HG03280 (cell line): ENCODE measurements around the gene CD36.

Experiments
- ATAC-seq: cut with Tn5 transposase; IDR thresholded peaks from one replicate; pipeline ENCODE4 v1.9.1; 2021; ENCODE audit warnings: mild to moderate bottlenecking, moderate library complexity; ENCODE audit not compliant: unreplicated experiment

Gene CD36

DNA sequence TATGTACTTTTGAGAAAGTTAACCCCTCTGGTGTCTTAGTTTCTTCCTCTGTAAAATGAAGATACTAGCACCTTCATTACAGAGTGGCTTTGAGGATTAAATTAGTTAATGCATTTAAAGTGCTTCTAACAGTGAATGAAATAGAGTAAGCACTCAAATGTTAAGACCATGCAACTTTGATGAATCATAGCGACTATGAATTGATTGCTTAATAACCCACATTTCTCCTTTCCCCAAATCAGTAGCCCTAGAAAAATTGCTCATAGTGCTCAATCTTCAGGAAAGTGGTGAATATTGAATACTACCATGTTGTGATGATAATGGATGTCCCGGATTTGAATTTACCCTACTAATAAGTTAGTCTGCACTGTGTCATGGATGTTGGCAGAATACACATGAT is 48.1 kb downstream of the CD36 start:
- ATAC-seq = no peak

DNA sequence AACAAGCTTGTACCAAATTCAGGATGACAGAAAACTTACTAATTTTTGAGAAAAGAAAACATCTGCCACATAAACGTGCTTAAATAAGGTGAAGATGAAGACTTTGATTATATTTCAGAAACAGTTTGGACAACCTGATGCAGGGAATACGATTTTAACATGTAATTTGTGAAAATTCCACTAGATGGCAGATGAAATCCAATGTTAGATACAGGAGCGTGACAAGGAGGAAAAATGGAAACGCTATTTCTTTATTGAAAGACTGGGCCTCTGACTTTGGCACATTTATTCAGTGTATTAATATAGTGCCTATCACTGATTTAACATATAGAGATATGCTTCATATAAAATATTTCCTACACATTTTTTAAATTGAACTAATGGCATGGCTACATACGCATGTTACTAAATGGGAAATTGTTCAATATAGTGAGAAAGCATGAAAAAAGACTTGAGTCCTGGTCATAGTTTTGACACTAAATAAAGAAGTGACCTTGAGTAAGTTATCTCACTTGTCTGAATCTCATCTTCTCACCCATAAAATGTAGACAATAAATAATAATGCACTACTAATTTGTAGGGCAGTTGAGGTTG is 60.7 kb downstream of the CD36 start:
- no peak for ATAC-seq

DNA sequence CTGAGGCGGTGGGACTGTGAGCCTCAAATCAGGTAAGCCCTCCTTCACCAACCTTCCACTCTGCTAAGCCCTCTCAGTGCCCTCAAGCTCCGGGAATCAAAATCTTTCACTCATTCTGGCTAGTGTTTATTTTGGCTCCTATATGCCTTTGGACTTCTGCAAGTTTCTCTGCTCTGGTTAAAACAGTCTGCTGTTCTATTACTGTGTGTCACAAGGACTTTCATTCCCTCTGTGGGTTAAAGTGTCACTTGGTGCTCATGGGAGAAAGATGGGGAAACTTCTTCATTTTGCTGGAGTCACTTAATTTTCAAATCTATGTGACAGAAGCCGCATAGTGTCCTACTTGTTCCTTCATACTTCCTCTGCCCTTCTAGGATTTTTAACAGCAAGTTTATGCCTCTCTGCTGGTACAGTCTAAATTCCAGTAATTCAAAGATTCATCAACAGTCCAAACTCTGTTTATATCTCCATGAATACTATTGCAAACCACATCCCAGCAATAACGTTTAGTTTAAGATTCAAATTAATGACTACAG is 61.3 kb downstream of the CD36 start:
- ATAC-seq = no peak

DNA sequence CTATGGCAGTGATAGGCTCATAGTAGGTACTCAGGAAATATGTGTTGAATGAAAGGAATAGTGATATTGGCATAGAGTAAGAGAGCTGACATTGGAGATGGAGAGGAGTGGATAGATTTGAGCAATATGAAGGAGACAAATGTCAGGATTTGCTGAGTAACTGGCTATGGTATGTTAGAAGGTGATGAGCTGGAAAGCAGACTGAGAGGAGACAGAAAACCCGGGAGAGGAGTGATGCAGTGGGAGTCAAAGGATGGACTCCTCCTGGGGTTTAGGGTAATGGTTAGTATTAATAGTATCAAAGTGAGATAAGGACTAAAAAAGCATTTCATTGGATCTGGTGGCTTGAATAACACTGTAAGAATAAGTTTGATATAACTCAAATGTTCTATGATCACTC is 64.8 kb downstream of the CD36 start:
- no peak for ATAC-seq

DNA sequence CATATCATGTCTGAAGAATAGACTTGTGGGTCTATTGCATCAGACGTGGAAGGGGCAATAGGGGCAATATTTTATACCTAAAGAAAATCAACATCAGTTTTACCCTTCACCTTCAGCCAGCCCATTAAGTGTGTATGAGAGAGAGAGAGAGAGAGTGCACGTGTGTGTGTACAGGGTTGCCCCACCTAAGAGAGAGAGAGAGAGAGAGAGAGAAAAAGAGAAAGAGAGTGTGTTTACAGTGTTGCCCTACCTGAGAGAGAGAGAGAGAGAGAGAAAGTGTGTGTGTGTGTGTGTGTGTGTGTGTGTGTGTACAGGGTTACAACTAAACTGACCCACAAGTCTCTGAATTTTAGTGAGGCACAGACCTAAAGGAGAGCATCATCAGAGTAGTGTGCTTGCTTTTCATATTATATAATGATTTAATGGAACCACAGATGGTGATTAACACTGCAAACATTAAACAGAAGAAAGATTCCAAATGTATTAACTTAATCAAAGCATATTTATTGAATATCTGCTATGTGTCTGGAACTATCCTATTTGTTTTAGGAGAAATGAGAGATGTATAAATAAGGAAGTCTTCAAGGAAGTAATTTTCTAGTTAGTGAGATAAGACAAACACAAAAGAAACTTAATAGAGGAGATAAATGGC is 66.8 kb downstream of the CD36 start:
- ATAC-seq = no peak

DNA sequence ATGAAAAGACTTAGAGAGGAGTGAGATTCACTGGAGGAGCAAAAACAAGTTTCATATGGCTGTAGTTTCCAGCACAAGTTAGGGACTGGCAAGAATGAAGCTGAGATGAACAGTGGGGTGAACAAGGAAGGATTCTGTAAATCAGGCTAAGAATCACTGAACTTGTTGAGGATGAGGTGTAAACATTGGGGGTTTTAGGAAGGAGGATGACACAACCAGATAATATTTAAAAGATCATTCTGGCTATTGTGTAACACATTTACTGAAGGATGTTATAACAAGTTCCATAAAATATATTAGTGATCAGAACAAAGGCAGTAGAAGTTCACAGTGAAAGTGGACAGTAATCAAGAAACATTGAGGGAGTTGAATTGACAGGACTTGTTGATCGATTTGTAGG is 68.9 kb downstream of the CD36 start:
- ATAC-seq = no peak

DNA sequence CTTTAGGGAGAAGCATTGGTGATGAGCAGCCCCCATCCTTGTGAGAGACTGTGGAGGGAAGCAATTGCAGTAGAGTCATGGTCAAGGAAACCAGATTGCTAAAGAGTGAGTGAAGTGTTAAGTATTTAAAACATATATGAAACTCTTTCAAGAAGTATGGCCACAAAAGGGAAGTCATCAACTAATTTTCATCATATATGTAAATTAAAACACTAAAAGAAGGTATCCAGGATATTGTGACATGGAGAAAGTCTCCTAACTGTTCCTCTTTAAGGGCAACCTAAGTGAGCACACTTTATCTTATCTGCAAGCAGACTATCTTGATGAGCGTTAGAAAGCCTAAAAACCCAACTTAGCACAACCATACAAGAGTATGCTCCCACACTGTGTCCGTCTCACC is 69.7 kb downstream of the CD36 start:
- no peak for ATAC-seq

DNA sequence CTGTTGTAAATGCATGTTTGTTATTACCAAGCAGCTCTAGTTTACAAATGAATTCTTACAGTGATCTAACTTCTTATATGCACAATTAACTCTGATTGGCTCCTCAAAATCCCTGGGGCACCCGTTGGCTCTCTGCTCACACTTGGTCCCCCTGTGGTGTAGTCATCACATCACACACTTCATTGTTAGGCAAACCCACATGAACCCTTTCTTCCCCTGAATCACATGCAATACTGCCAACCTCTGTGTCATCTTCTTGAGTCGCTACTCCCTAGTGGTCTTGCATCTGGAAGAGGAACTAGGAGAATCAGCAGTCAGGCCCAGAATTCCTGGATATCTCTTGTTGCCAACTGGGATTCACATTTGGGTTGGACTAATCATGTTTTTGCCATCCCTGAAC is 73.1 kb downstream of the CD36 start:
- ATAC-seq = no peak

DNA sequence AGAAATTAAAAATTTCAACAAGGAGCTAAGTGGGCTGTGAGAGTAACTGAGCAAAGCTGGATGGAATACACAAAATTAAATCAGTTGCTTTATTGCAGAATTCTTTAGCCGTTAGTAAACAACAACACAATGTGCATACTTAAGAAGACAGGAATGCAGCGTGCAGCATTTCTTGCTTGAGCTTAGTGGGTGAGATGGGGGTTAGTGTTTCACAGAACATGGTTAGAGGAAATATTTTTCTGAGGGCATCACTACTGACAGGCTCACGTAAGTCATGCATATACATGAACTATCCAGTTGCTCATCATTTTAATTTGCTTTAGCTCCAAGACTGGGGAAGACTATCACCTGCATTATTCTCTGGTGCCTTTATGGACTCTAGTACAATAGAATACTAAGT is 80.8 kb downstream of the CD36 start:
- ATAC-seq = no peak

DNA sequence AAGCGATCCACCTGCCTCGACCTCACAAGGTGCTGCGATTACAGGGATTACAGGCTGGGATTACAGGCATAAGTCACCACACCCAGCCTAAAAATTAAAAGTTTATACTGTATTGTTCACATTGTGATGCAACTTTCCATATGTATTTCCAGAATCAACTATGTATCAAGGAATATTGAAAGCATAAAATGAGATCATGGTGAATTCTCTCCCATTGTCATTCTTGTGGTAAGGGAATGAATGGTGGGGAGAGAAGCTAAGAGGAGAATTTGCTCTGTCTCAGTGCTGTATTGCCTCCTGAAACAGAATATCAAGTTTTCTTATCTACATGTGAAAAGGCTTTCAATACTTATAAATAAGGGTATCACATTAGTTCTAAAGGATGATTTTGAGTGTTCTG is 81.7 kb downstream of the CD36 start:
- no peak for ATAC-seq

DNA sequence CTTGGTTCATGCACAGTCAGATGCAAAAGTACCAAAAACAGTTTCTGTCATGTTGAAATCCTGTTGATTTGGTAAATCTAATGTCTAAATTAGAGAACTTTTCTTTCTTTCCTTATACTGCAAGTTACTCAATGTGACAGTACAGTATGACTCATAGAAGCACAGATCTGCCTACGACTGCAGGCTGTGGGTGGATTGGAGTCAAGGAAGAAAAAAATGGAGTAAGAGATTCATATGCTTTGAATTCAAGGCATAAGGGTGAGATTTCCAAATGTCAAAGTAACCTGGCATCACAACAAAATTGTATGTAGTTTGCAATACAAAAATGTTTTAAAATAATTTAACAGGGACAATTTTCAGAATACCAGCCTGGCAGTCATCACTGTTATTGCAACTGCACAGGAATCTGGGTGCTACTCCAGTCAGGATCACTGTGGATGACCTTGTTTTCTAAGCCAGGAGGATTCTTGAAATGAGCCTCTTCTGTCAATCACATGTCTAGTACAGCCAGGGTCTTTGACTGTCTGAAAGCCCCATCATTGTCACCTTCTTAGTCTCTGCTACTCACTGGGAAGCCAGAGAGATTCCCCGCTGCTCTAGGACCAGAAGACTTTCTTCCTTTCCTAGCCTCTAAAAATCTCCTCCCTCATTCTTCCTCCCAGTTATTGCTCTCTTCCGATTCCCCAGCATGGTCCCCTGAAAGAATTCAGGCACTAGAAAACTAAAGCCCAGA is 83.6 kb downstream of the CD36 start:
- ATAC-seq = no peak

DNA sequence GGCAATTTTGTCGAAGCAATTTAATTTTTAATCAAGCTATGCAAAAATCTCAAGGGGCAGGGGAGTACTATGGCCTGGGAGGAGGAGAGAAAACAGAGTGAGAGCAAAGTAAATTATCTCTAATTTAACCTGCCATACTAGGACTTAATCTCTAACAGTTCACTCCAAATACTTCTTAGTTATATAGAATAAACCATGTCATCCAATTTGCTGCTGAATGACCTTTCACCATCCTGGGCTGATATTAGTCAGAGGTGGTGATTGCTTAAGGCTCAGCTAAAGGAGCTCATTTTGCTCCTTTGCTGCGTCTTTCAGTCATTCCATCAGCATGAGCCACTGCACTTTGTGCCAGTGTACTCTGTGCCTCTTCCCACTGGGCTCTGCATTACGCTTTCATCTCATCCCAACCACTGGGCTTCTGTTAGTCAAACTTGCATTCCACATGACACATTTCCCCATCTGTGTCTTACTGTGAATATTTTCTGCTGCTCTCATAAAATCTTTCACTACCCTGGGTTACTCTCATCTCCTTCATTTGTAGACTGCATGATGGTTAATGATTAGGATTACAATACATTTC is 84.3 kb downstream of the CD36 start:
- no peak for ATAC-seq

DNA sequence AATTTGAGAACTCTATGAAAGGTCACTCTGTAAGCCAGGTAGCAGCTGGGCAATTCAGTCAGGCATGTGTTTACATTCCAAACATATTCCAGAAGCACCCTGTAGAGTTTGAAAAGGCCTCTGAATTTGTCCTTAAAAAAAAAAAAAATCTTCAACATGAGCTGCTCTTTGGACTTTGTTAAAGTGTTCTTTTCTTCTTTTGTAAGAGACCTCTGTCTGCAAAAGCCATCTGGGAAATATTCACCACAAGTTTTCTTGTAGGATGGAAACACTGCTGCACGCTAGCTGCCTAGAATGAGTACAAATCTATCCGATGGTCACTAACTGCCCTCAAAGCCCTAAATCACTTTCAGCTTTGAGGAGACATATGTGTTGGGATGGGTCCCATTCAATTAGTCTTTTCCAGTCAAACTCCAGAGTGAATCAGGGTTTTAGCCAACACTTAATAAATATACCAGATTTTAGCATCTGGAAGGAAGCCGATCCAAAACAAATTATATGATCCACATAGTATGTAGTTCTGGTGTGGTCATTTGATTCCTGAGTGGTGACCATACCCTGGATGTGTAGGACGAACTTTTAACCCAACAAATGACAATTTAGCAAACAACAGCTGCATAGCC is 85.9 kb downstream of the CD36 start:
- ATAC-seq = no peak

DNA sequence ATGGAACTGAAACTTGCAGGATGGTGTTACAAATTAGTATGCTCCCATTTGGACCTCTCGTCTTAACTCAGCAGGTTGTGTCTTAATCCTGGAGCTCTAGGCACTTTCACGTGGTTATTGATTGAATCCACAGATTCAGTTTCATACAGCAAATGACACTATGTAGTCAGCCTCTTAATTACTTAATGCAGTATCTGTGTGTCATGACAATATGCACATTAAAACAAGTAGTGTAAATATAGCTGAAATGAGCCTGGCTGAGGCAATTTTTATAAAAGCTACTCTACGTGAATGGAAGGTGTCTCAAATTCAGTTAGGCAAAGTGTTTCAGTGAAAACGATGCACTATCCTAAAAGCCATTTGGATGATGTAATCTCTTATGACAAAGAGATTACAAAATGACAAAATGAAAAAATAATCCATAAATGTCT is 86.8 kb downstream of the CD36 start:
- ATAC-seq = no peak
